ENCODE measurements around the gene CCDC9B.

DNA sequence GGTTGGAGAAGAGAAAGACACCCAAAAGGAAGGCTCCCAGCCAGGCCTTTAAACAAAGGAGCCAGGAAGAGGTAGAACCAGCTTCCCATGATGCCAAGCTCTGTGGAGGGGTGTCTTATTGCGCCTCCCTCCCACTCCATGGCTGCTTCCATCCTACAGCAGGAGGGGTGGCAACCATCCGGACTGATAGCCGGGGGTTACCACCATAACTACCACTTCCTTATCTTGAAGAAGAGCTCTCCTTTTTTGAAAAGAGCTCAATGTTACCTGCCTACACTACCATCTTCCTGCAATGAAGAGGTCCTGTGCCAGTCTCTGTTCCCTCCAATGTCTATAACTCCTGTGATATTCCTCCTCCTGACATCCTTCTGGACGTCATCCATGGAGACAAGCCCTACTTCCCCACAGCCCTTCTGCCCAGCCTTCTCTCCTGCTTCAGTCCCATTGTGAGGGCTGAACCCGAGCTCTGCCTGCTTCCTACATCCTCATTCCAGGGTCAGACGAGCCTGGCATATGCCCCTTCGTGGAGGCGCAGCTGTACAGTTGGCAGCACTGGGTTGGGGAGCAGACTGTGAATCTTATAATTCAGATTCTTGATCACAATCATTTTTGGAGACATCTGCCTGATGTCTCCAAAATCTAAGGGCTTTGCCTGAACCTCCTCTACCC lies 8.5 kb downstream of the CCDC9B start:
- TF ChIP-seq, protein P1, sequence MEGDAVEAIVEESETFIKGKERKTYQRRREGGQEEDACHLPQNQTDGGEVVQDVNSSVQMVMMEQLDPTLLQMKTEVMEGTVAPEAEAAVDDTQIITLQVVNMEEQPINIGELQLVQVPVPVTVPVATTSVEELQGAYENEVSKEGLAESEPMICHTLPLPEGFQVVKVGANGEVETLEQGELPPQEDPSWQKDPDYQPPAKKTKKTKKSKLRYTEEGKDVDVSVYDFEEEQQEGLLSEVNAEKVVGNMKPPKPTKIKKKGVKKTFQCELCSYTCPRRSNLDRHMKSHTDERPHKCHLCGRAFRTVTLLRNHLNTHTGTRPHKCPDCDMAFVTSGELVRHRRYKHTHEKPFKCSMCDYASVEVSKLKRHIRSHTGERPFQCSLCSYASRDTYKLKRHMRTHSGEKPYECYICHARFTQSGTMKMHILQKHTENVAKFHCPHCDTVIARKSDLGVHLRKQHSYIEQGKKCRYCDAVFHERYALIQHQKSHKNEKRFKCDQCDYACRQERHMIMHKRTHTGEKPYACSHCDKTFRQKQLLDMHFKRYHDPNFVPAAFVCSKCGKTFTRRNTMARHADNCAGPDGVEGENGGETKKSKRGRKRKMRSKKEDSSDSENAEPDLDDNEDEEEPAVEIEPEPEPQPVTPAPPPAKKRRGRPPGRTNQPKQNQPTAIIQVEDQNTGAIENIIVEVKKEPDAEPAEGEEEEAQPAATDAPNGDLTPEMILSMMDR (IDR thresholded peaks at IDR 0.05; ENCODE audit: insufficient read depth, low read length), result no peak
- TF ChIP-seq POLR2AphosphoS5 (IDR thresholded peaks at IDR 0.05; ENCODE audit: low read depth), result no peak
- no peak for TF ChIP-seq GABPA (IDR thresholded peaks at IDR 0.05; ENCODE audit: low read depth)

Measured in HL-60 (cell line).